Adrenal gland (tissue), 12 donors: ENCODE measurements around the gene FSTL1. TPM values are rescaled to one million over a fixed set of nuclear protein-coding genes. Genes with fewer than 3 reads are reported as not detected.

Source experiments
- DNase-seq, 7 donors: peaks; one replicate each; pipeline ENCODE4 v3.0.0-alpha.2; 2019 to 2020
- H3K27ac ChIP-seq, 5 donors: fragments of 200-600 bp; sonication (generic) in 4 of 5; 1 replicate in 3 of 5; 2 replicates in 2 of 5; pipeline versions ENCODE4 v1.5.1 to v1.8.0; 2016 to 2020; ENCODE audit warnings: mild to moderate bottlenecking in 1 of 5
- H3K27me3 ChIP-seq: fragments of 200-600 bp; 2 replicates; pipeline ENCODE4 v1.8.0; 2021
- H3K36me3 ChIP-seq, 2 donors: fragments of 200-600 bp; replicated peaks in 1 of 2; 1 replicate in 1 of 2; 2 replicates in 1 of 2; pipeline versions ENCODE4 v1.5.1 to v1.8.0; 2018 to 2022
- H3K4me1 ChIP-seq, 2 donors: fragments of 200-600 bp; replicated peaks in 1 of 2; 1 replicate in 1 of 2; 2 replicates in 1 of 2; pipeline versions ENCODE4 v1.5.1 to v1.8.0; 2018 to 2021
- H3K4me3 ChIP-seq, 4 donors: fragments of 200-600 bp; sonication (generic) in 3 of 4; one replicate each; pipeline ENCODE4 v1.5.1; 2016 to 2018
- H3K9me3 ChIP-seq, 3 donors: fragments of 200-600 bp; sonication (generic) in 1 of 3; replicated peaks in 1 of 3; 1 replicate in 2 of 3; 2 replicates in 1 of 3; pipeline versions ENCODE4 v1.5.1 to v1.8.0; 2016 to 2021
- CTCF ChIP-seq, 6 experiments: fragments of 450-650 bp in 4 of 6; fragments of 200-600 bp in 2 of 6; sonication (generic) in 1 of 6; IDR thresholded peaks; 1 replicate in 5 of 6; 2 replicates in 1 of 6; pipeline versions ENCODE4 v1.5.1 to v1.8.0; 2016 to 2021; ENCODE audit warnings: antibody characterized with exemption in 6 of 6, mild to moderate bottlenecking in 2 of 6, moderate library complexity in 1 of 6
- POLR2A ChIP-seq, 2 donors: fragments of 450-650 bp; IDR thresholded peaks; one replicate each; pipeline ENCODE4 v1.6.1; 2017; ENCODE audit warnings: antibody characterized with exemption in 2 of 2, mild to moderate bottlenecking in 2 of 2, moderate library complexity in 1 of 2
- WGBS, 4 donors: extraction: QIAGEN DNeasy Blood & Tissue Kit in 2 of 4; methylation state at CpG; one replicate each; pipeline versions ENCODE4 v1.1.5 to v1.1.7; 2013 to 2017; 5-methylcytosine and 5-hydroxymethylcytosine counted together
- intact Hi-C, 2 donors: fragments of 100-400 bp; cut with DNase I; formaldehyde crosslinking; loops; one replicate each; pipeline versions ENCODE4 v1.14.1 to v1.15.0; 2022 to 2023
- polyA plus RNA-seq, 3 donors: library from polyadenylated mRNA; stranded (reverse); fragments of 200-250 nt in 2 of 3; fragments of 350-450 nt in 1 of 3; fragmentation: Illumina TruSeq in 1 of 3; extraction: RNeasy Lipid Tissue Mini Kit (QIAGEN cat#74804) in 1 of 3; gene quantifications; one replicate each; pipeline ENCODE4 v1.2.3, GENCODE V29; 2013 to 2014
- total RNA-seq, 9 donors: library from RNA; depleted of rRNA in 4 of 9; stranded (reverse); fragments of >200 nt in 4 of 9; fragments of 120-200 nt in 1 of 9; fragmentation: NEBNext Ultra II Directional in 1 of 9; extraction: Animal tissue kit (Norgen Biotek cat#: 25700) in 1 of 9; gene quantifications; one replicate each; pipeline versions ENCODE4 v1.1.0 to v1.2.4, GENCODE V29; 2013 to 2023
- donor health status: healthy with polysubstance abuse.
- donor health status: Bipolar disorder and iron deficiency.
- donor health status: DM: yes; HTN: yes; CAD: no.
- donor health status: DM: no; HTN: no; CAD: no.
- donor health status: DM: no; HTN: no; CAD: no.
- donor health status: DM: yes; HTN: yes; CAD: no.

FSTL1 gene
- total and polyA plus RNA-seq, 12 donors, result 45.6 to 625 (median 306) TPM

GRCh38 chr3:120440762-120441161 is 10.0 kb downstream of the FSTL1 start:
- no peak overlapping the region for H3K4me3 ChIP-seq
- H3K36me3 ChIP-seq, result peaks cover 0 to 20% of the 10 kb centered on the region in 2 donors
- H3K27ac ChIP-seq, result peak overlapping the region in 1 of 5 donors; percentile 24
- H3K27me3 ChIP-seq, result no peaks in the 10 kb centered on the region
- no peaks in the 10 kb centered on the region for H3K9me3 ChIP-seq
- WGBS, 4 donors, result 44 to 73% (median 66%) methylated on average over 3 of the region's 3 CpGs
- intact Hi-C loops, result no loop called here
- peaks cover 20 to 79% of the 10 kb centered on the region in 2 donors for H3K4me1 ChIP-seq
- TF ChIP-seq CTCF (IDR thresholded peaks at IDR 0.05) (no peak), POLR2A (IDR thresholded peaks at IDR 0.05) (no peak)
- no peak for DNase-seq

- H3K4me1 ChIP-seq, result peaks cover 20 to 80% of the 10 kb centered on the region in 2 donors
- intact Hi-C loops, result no loop called here
Observed at GRCh38 chr3:120440001-120440703, 10.6 kb downstream of the FSTL1 start.

GRCh38 chr3:120438665-120439370 is 12.0 kb downstream of the FSTL1 start:
- Histone ChIP-seq H3K27me3 (no peaks in the 10 kb centered on the region), H3K4me3 (no peak overlapping the region), H3K36me3 (peaks cover 0 to 21% of the 10 kb centered on the region in 2 donors), H3K27ac (peak overlapping the region in 3 of 5 donors; percentile 40 to 64 (median 53)), H3K9me3 (no peaks in the 10 kb centered on the region), H3K4me1 (peaks cover 29 to 82% of the 10 kb centered on the region in 2 donors)
- intact Hi-C loops, result no loop called here
- no peak for TF ChIP-seq CTCF (IDR thresholded peaks at IDR 0.05)
- no peak for TF ChIP-seq POLR2A (IDR thresholded peaks at IDR 0.05)
- DNase-seq, result peak; percentile 51 to 77 (median 71)
- WGBS, 4 donors, result 15 to 37% (median 23%) methylated on average over 10 of the region's 10 CpGs

More at GRCh38 chr3:120440001-120440703, 10.6 kb downstream of the FSTL1 start:
- Histone ChIP-seq H3K27me3 (no peaks in the 10 kb centered on the region), H3K4me3 (no peak overlapping the region), H3K36me3 (peaks cover 0 to 20% of the 10 kb centered on the region in 2 donors), H3K9me3 (no peaks in the 10 kb centered on the region), H3K27ac (peak overlapping the region in 3 of 5 donors; percentile 40 to 64 (median 53))
- WGBS, 4 donors, result 58 to 77% (median 72%) methylated on average over 4 to 5 of the region's 5 CpGs
- no peak for DNase-seq
- no peak for TF ChIP-seq CTCF (IDR thresholded peaks at IDR 0.05)
- TF ChIP-seq POLR2A (IDR thresholded peaks at IDR 0.05), result no peak

- no peak for DNase-seq
- Histone ChIP-seq H3K4me1 (peaks cover 34 to 82% of the 10 kb centered on the region in 2 donors), H3K4me3 (no peak overlapping the region), H3K27me3 (no peaks in the 10 kb centered on the region), H3K9me3 (no peaks in the 10 kb centered on the region), H3K27ac (peak overlapping the region in 2 of 5 donors; percentile 53 to 64), H3K36me3 (peaks cover 0 to 27% of the 10 kb centered on the region in 2 donors)
- 89 to 95% (median 93%) methylated on average over 4 of the region's 4 CpGs for WGBS, 4 donors
- no peak for TF ChIP-seq POLR2A (IDR thresholded peaks at IDR 0.05)
- no peak for TF ChIP-seq CTCF (IDR thresholded peaks at IDR 0.05)
- intact Hi-C loops, result no loop called here
Observed at GRCh38 chr3:120438216-120438615, 12.6 kb downstream of the FSTL1 start.
